Jurkat, Clone E6-1 (cell line): ENCODE measurements around the gene RNF41.
A peak's percentile ranks its signal among the peaks of the same experiment; 100 is the strongest.
"Not testable (repeated sequence)": the region's sequence is repeated elsewhere in the genome, so short reads cannot be mapped to it uniquely, and the experiment has no call there.

ENCODE experiments used
- DNase-seq: peaks from one replicate; pipeline ENCODE4 v3.0.0-alpha.2; 2011; ENCODE audit warnings: low read depth, low spot score
- H3K4me3 ChIP-seq: 2 replicates; pipeline ENCODE4 v1.5.1; 2011; ENCODE audit warnings: mild to moderate bottlenecking, low read length, control low read depth, moderate library complexity

The RNF41 gene

GRCh38 chr12:56221232-56221756 lies 428 bp downstream of the RNF41 start:
- H3K4me3 ChIP-seq, result peak overlapping the region; percentile 95
- DNase-seq, result no peak

GRCh38 chr12:56220611-56221231 lies 1.0 kb downstream of the RNF41 start:
- peak overlapping the region; percentile 95 for H3K4me3 ChIP-seq
- no peak for DNase-seq

GRCh38 chr12:56219840-56220239 lies 1.9 kb downstream of the RNF41 start:
- no peak overlapping the region for H3K4me3 ChIP-seq
- DNase-seq, result no peak

GRCh38 chr12:56216461-56216860 lies 5.3 kb downstream of the RNF41 start:
- DNase-seq, result no peak
- H3K4me3 ChIP-seq, result no peak overlapping the region

GRCh38 chr12:56213878-56214277 lies 7.8 kb downstream of the RNF41 start:
- H3K4me3 ChIP-seq, result no peak overlapping the region
- no peak for DNase-seq

GRCh38 chr12:56212361-56212760 lies 9.4 kb downstream of the RNF41 start:
- H3K4me3 ChIP-seq, result no peak overlapping the region
- no peak for DNase-seq

DNA sequence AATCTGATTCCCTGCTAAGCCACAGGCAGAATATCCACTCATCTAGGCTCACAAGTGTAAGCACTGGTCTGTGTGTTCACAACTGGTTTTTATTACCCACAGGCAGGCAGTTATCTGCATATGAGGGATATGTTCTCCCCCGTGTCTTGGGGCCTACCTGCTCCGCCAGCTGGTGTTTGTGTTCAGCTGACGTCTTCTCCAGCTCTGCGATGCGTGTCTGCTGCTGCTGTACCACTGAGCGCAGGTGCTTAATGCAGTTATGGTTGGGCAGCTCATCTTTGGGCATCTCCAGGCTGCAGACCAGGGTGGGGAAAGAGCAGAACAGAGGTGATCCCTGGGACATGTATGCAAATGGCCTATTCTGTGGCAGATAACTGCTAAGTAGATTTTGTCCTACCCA lies 13.7 kb downstream of the RNF41 start:
- no peak overlapping the region for H3K4me3 ChIP-seq
- DNase-seq, result no peak

DNA sequence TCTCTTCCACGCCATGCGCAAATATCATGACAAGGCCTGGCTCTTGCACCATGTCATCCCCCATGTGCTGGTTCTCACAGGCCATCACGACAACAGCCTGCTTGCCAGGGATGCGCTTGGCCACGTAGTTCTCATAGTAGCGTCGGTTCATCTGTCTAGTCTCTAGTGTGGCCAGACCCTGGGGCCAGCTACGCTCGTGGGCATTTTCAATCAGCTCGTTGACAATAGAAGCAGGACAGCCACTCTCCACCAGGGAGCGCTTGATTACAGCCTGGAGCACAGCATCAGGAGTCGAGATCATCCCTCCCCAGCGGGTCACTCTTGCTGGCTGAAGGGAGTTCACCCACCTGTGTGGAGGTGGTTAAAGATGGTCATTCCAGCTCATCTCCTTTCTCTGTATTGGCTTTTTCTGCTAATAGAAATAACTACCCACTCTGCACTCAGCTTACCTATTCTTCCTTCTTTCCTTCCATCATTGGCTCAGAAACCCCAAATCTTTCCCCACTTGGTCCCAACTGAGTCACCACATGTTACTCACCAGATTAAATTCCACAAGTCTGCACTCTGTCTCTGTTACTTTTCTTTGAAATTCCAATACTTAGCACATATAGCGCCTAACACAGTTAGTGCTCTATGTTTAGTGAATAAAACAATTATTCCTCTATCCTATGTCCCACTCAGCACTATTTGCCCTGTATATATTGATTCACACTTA lies 15.1 kb downstream of the RNF41 start:
- no peak for DNase-seq
- no peak overlapping the region for H3K4me3 ChIP-seq

GRCh38 chr12:56205445-56205844 lies 16.3 kb downstream of the RNF41 start:
- no peak for DNase-seq
- no peak overlapping the region for H3K4me3 ChIP-seq

- no peak overlapping the region for H3K4me3 ChIP-seq
- DNase-seq, result no peak
Measured at GRCh38 chr12:56204275-56204674, 17.4 kb downstream of the RNF41 start.

GRCh38 chr12:56202838-56203237 lies 18.9 kb downstream of the RNF41 start:
- no peak overlapping the region for H3K4me3 ChIP-seq
- DNase-seq, result no peak

DNA sequence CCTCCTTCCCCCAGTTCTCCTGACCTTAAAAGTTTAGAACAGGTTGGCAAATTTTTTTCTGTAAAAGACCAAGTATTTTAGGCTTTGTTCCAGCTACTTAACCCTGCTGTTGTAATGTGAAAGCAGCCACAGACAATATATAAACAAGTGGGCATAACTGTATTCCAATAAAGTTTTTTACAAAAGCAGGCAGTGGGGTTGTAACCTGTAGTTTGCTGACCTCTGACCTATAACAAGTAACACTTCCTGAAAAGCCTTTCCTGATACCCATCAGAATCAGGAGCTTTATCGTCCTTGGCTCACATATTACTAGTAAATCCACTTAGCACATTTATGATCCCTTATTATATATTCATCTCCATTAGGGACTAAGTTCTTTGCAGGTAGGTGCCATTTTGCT lies 19.4 kb downstream of the RNF41 start:
- H3K4me3 ChIP-seq, result no peak overlapping the region
- no peak for DNase-seq

DNA sequence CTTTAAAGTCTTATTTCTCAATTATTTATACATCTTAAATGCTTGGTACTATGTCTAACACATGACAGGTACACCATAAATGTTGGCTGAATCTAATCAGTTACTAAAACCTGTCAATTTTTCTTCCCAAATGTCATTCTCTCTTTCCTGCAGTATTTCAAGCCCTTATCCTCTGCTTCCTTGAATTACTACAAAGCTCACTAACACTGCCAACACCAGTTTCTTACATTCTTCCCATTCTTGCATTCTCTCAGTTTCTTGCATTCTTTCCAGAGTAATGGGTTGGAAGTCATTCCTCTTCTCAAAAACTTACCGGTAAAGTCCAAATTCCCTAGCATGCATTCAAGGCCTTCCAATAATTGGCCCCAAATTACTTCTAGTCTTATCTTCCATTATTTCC lies 22.9 kb downstream of the RNF41 start:
- DNase-seq, result no peak
- no peak overlapping the region for H3K4me3 ChIP-seq

- no peak for DNase-seq
Measured at GRCh38 chr12:56197921-56198635, 23.6 kb downstream of the RNF41 start.

GRCh38 chr12:56196818-56197550 lies 24.7 kb downstream of the RNF41 start:
- not testable (repeated sequence) for DNase-seq, H3K4me3 ChIP-seq

More at GRCh38 chr12:56197921-56198635, 23.6 kb downstream of the RNF41 start:
- no peak overlapping the region for H3K4me3 ChIP-seq

DNA sequence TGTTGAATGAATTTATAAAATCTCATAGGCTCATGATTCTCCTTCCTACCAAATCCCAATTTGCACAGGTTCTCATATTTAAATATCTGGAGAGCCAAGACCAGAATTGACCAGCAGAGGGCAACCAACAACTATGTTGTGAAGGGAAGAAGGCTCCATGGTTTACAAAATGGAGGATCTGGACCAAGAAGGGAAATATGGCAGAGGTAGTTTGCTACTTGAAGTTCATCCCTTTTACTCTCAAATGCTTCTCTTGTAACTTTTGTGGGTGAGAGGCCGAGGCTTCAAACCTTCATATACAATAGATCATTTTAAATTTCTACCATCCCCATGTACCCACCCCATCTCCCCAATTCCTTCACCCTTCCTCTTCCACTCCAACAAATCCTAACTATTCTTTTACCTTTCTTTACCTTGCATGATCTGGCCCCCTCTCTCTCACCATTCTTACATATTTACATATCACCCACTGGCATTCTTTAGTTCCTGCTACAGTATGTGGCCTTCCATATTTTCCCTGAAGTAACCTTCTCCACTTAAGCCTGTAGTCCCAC lies 28.6 kb downstream of the RNF41 start:
- H3K4me3 ChIP-seq, result no peak overlapping the region
- DNase-seq, result peak; percentile 88

DNA sequence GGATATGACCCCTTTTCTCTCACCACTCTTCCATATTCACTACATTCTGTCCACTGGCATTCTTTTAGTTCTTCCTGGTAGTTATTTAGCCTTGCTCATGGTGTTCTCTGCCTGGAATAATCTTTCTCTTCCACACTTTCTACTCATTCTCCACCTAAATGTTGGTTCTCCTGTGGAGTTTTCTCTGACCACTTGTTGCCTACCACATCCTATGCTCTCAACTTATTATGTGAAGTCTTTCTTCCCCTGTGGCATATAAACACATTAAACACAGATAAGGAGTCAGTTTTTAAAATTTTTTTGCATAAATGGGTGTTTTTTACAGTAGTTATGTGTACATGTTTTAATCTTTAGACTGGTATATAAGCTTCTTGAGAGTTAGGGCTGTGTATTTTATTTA lies 29.1 kb downstream of the RNF41 start:
- DNase-seq, result no peak
- H3K4me3 ChIP-seq, result no peak overlapping the region

DNA sequence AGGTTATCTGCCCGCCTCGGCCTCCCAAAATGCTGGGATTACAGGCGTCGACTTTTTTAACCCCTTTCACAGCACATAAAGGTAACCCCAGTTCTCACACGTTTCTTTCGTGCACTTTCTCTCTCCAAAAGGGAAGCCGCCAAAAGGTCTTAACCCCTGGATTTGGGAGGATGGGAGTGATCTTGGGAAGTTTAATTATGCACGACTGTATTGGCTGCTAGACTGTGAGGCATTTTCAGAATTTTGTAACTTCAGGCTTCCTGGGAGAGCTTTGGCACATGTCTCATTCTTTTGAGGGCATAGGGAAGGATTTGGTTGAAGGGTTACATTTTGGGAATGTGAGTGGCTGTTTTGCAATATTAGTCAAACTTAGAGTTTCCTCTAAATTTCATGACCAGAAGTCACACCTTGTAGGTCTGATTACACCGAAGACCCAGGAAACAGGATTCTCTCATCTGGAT lies 31.0 kb downstream of the RNF41 start:
- DNase-seq, result no peak
- no peak overlapping the region for H3K4me3 ChIP-seq
